ENCODE measurements around the gene PKN1.
A peak's percentile ranks its signal among the peaks of the same experiment; 100 is the strongest.
"Not testable (repeated sequence)": the region's sequence is repeated elsewhere in the genome, so short reads cannot be mapped to it uniquely, and the experiment has no call there.

Gene PKN1

DNA sequence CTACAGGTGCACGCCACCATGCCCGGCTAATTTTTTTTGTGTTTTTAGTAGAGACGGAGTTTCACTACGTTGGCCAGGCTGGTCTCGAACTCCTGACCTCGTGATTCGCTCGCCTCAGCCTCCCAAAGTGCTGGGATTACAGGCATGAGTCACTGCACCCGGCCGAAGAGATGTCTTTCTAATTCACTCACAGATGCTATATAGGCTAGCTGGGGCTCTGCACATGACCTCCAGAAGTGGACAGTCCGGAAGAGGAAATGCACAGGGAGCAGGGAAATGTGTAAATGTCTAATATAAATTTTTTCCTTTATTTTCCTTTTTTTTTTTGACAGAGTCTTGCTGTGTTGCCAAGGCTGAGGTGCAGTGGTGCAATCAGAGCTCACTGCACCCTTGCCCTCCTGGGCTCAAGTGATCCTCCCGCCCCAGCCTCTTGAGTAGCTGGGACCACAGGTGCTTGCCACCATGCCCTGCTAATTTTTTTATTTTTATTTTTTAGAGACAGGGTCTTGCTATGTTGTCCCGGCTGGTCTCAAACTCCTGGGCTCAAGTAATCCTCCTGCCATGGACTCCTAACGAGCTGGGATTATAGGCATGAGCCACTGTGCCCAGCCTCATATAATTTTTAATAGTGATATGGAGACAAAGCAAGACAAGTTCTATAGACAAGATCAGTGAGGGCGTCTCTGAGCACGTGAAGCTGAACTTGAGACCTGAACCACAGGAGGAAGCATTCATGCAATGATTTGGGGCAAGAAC lies 54.4 kb downstream of the PKN1 start:
- no peak for FAIRE-seq
- no peak for TF ChIP-seq POLR2A (IDR thresholded peaks at IDR 0.05; ENCODE audit: low read depth, low read length)

DNA sequence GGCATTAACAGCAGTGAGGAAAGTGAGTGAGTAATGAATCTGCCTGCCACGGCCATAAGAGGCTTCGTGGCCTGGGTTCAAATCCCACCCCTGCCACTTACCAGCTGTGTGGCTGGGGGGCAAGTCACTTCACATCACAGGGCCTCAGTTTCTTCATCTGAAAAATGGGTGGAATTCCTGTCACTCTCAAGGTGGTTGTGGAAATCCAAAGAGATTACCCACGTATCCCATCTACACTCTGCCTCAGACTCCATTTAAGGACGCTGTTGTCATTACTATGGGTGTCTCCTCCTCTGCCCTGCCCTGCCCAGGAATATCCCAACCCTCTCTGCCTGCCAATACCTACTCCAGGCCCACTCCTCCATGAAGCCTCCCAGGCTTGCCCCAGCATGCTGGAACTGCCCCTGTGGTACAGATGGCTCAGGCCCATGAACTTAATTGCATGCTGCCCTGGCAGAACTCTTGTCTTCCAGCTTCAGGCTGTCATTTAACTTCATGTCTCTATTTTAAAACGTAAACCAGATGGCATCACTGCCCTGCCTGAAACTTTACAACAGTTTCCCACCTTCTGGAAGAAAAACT lies 59.7 kb downstream of the PKN1 start:
- FAIRE-seq (no peak), DNase-seq (ENCODE audit: insufficient read length, low spot score) (no peak)
- TF ChIP-seq POLR2A (IDR thresholded peaks at IDR 0.05; ENCODE audit: low read depth, low read length), result no peak

More for the DNA sequence above, 54.4 kb downstream of the PKN1 start:
- no peak for DNase-seq (ENCODE audit: insufficient read length, low spot score)

DNA sequence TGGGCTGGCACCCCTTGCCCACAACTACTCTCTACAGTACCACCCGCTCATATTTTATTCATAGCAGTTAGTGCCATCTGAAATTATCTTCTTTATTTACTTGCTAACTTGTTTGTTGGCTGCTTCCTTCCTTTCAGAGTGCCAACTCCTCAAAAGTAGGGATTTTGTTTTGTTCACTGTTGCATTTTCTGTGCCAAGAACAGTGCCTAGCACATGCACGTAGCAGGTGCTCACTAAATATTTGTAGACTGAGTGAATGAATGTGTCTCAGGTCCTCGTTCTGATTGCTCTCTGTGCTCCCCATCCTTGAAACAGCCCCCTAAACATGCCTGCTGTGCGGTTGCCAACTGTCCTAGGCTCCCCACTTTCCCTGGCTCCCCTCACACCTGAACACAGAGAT lies 61.3 kb downstream of the PKN1 start:
- TF ChIP-seq POLR2A (IDR thresholded peaks at IDR 0.05; ENCODE audit: low read depth, low read length), result no peak
- FAIRE-seq, result no peak
- no peak for DNase-seq (ENCODE audit: insufficient read length, low spot score)

DNA sequence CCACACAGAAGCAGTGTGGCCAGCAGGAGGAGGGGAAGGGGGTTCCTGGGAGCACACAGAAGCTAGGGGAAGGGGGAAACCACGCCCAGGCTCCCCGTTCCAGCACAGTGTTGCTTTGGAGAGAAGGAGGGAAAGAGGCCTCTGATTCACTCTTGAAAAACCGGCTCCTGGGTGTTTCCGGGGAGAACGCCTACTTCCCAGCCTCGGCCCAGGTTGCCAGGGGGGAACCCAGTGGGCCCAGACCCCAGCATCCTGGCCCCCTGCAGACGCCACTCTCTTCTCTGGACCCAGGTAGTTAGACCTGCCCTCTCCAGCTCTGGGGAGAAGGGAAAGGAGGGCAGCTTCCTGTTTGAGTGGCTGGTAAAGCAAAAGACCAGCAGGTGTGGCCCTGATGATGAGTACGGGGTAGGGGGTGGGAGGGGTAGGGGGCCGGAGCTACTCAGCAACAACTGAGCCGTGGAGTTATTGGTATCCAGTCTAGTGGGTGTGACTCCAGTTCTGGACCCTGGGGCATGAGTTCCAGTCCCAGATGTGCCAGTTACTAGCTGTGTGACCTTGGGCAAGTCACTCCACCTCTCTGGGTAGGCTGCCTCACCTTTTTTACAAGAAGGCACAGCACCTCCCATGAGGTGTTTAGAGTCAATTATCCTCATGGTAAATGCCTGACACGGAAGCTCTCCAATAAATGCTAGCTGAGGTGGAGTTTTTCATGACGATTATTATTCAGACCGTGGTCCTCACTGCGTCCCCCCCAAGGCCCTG lies 62.0 kb downstream of the PKN1 start:
- FAIRE-seq (no peak), DNase-seq (ENCODE audit: insufficient read length, low spot score) (no peak)
- no peak for TF ChIP-seq POLR2A (IDR thresholded peaks at IDR 0.05; ENCODE audit: low read depth, low read length)

DNA sequence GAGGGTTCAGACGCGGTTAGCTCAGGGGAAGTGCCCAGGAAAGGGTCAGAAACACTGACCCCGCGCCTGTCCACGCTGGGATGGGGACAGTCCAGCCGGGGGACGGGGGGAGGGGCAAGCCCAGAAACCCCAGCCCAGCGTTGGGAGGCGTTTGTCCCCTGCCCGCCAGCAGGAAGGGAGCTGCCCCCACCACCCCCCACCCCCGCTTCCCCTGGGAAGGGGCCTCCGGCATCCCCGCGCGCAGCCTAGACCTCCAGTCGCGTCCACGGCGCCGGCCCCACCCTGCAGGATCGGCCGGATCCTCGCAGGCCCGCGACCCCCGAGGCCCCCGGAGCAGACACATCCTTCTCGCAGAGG lies 62.5 kb downstream of the PKN1 start:
- FAIRE-seq (no peak), DNase-seq (ENCODE audit: insufficient read length, low spot score) (no peak)
- TF ChIP-seq POLR2A (IDR thresholded peaks at IDR 0.05; ENCODE audit: low read depth, low read length), result no peak

DNA sequence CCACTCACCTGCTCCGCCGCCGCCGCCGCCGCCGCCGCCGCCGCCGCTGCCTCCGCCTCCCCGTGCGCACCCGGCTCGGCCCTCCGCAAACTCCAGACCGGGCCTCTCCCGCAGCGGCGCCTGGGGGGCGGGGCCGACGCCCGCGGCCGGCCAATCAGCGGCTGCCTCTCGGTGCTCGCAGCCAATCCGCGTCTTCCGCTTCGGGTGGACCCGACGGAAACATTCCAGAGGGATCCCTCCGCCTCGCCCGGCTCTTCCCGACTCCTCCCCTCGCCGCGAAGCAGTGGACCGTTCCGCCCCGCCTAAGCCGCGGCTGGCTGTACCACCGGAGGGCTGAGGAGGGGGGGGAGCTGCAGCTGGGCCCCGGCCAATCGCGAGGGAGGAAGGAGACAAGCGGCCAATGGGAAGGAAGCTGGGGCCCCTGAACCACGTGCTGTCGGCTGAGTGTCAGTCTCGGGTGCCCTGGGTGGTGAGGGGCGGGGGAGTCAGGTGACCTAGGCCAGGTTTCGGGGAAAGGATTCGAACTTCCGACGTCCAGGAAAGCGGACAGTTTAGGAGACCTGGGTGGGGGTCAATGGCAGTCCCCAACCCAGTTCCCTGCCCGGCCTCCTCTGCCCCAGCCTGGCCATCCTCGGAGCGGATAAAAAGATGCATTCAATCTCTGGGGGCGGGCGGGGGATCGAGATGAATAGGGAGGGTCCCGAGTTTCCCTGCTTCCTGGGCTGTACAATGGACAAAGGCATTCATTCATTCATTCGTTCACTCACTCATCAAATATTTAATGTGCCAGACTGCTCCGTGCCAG lies 63.1 kb downstream of the PKN1 start, which contains the start of gene GIPC1:
GIPC1 (minus strand) TSS at position 99 of the 805 bp plus-strand sequence. CDS start 13,151 bp downstream, outside the sequence.
- DNase-seq (ENCODE audit: insufficient read length, low spot score), result peak; percentile 97
- no peak for FAIRE-seq
- TF ChIP-seq POLR2A (IDR thresholded peaks at IDR 0.05; ENCODE audit: low read depth, low read length), result peak; percentile 6; the same call in 1 of the 2 replicates

DNA sequence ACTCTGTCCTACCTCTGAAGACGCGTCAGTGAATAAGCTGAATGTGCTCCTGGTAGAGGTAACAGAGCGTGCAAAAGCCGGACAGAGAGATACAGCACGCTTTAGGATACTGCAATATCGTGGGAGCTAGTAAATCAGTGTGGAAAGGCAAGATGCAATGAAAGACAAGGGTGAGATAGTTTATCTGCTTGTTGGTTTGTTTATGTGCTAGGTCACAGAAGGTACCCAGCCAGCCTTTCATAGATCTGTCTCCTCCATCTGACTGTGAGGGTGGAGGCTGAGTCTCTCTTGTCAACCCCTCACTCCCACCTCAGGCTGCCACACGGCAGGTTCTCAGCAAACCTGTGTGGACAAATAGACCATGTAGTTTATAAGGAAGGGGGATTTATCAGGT lies 63.7 kb downstream of the PKN1 start:
- DNase-seq (ENCODE audit: insufficient read length, low spot score) (no peak), FAIRE-seq (no peak)
- no peak for TF ChIP-seq POLR2A (IDR thresholded peaks at IDR 0.05; ENCODE audit: low read depth, low read length)

DNA sequence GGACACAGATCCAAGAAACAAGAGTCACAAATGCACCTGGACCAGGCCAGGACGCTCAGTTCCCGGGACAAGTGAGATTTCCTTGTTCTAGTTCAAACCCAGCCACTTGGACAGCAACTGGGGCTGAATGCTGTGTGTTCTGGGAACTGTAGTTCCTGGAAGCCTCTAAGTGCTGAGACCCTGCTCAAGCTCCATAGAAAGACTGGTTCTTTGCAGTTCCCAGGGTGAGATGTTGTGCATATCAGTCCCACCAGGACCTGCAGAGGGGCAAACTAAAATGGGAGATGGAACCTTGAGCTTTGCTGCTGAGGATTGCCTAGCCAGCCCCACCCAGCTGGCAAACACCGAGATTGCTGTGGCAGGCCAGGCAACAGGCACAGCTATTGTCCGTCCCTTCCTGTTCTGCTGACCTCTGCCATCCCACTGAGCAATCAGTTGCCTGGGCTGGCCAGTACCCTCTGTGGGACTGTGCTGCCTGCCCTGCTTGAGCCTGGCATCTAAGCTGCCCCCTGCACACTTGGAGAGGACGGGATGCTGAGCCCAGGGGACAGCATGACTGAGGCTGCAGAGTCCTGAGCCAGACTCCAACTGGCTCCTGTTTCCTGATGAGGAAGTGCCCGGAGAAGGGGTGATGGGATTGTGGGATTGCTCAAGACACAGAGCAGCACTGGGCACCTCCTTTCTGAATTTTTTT lies 64.3 kb downstream of the PKN1 start:
- FAIRE-seq (no peak), DNase-seq (ENCODE audit: insufficient read length, low spot score) (no peak)
- TF ChIP-seq POLR2A (IDR thresholded peaks at IDR 0.05; ENCODE audit: low read depth, low read length), result no peak

DNA sequence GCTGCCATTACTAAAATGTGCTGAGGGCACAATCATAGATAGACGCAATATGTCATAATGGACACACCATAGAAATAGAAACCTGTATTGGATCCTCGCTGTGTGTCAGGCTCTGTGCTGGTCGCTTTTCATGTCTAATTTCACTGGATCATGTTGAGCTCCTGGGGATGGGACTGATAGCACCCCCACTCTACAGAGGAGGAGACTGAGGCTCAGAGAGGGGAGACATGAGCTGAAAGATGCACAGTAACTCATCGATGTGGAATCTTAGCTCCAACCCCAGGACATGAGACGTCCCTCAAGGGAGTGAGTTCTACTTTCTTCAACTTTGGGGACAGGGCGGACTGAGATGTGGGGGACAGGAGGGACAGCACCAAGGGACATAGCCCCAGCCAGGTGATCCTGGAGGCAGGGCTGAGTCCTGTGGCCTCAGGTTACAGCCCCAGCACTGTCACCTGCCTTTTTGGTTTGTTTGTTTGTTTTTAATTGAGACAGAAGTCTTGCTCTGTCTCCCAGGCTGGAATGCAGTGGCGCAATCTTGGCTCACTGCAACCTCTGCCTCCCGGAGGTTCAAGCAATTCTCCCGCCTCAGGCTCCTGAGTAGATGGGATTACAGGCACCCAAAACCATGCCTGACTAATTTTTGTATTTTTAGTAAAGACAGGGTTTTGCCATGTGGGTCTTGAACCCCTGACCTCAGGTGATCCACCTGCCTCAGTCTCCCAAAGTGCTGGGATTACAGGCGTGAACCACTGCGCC lies 69.4 kb downstream of the PKN1 start:
- FAIRE-seq (no peak), DNase-seq (ENCODE audit: insufficient read length, low spot score) (no peak)
- no peak for TF ChIP-seq POLR2A (IDR thresholded peaks at IDR 0.05; ENCODE audit: low read depth, low read length)

DNA sequence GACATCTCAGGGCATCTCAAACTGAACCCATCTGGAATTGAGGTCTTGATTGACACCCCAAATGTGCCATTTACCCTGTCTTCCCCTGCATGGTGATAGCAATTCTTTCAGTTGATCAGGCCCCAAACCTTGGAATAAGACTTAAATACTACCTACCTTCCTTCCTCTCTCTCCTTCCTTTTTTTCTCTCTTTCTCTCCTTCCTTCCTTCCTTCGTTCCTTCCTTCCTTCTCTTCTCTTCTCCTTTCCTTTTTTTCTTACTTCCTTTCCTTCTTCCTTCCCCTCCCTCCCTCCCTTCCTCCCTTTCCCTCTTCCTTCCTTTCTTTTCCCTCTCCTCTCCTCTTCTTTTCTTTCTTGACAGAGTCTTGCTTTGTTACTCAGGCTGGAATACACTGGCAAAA lies 70.2 kb downstream of the PKN1 start:
- no peak for FAIRE-seq
- no peak for TF ChIP-seq POLR2A (IDR thresholded peaks at IDR 0.05; ENCODE audit: low read depth, low read length)
- no peak for DNase-seq (ENCODE audit: insufficient read length, low spot score)

DNA sequence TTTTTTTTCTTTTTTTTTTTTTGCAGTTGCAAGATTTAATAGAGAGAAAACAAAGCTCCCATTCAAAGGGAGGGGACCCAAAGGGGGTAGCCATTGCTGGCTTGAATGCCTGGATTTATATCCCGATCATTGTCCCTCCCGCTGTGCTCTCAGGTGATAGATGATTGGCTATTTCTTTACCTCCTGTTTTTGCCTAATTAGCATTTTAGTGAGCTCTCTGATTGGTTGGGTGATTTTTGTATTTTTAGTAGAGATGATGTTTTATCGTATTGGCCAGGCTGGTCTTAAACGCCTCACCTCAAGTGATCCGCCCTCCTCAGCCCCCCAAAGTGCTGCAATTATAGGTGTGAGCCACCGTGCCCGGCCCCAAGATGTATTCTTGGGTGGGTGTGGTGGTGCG lies 71.5 kb downstream of the PKN1 start:
- DNase-seq (ENCODE audit: insufficient read length, low spot score); FAIRE-seq: not testable (repeated sequence)

DNA sequence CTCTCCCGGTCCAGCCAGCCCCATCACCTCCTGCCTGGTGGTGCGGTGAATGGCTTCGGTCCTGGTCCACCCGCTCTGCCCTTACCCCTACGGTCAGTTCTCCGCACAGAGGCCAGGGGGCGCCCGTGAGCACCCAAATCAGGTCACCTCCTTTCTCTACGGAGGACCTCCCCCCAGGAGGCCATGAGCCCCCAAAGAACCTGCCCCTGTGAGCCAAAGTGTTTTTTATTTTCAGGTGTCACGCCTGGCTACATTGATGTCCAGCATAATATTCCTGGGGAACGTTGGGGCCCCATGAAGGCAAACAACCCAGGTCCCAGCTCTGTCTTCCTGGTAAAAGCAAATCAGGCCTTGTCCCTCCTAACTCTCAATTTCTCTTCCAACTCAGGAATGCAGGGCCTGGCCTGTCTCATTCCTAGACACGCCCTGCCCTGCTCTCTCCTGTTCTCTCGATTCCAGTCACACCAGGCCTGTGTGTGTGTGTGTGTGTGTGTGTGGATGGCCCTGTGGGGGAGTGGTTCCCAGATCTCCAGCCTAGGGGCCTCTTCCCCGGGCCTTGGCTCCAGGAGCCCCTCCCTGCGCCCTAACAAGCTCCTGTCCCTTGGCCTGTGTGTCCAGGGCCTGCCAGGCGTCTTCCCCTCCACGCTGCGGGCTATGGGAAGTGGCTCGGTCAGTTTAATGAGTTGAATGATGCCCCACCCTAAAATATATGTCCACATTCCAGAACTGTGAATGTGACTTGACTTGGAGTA lies 72.6 kb downstream of the PKN1 start:
- FAIRE-seq (peak; percentile 15), DNase-seq (ENCODE audit: insufficient read length, low spot score) (peak; percentile 71)
- TF ChIP-seq POLR2A (IDR thresholded peaks at IDR 0.05; ENCODE audit: low read depth, low read length), result peak; percentile 24; the same call in 1 of the 2 replicates
